HepG2 (cell line): Measurements from ENCODE around the gene ANKRD39. TPM values are rescaled to one million over a fixed set of nuclear protein-coding genes. Genes with fewer than 3 reads are reported as not detected.
A peak's percentile ranks its signal among the peaks of the same experiment; 100 is the strongest.

Experiments
- AHR ChIP-seq: IDR thresholded peaks from 2 replicates; pipeline ENCODE4 v1.6.1; 2018; ENCODE audit warnings: missing genetic modification reagents, missing compliant biosample characterization
- EEA1 ChIP-seq: sonication (generic); formaldehyde crosslinking; IDR thresholded peaks from 2 replicates; pipeline ENCODE4 v1.5.1; 2020; ENCODE audit warnings: mild to moderate bottlenecking, missing genetic modification reagents, borderline replicate concordance
- ETS1 ChIP-seq: sonication (generic); formaldehyde crosslinking; IDR thresholded peaks from 2 replicates; pipeline ENCODE4 v1.4.0; 2020; ENCODE audit warnings: missing genetic modification reagents
- FOXJ3 ChIP-seq: sonication (generic); formaldehyde crosslinking; IDR thresholded peaks from 2 replicates; pipeline ENCODE4 v1.4.0; 2020; ENCODE audit warnings: missing genetic modification reagents, mild to moderate bottlenecking, borderline replicate concordance
- GFI1 ChIP-seq: sonication (generic); formaldehyde crosslinking; IDR thresholded peaks from 2 replicates; pipeline ENCODE4 v1.5.0; 2020; ENCODE audit warnings: missing genetic modification reagents, mild to moderate bottlenecking, borderline replicate concordance
- HDAC1 ChIP-seq: sonication (generic); formaldehyde crosslinking; IDR thresholded peaks from 2 replicates; pipeline ENCODE4 v1.5.1; 2020; ENCODE audit warnings: mild to moderate bottlenecking, missing genetic modification reagents
- HNRNPH1 ChIP-seq: fragments of 200-400 bp; formaldehyde crosslinking; optimal IDR thresholded peaks from 2 replicates; pipeline ENCODE3; 2017; ENCODE audit warnings: mild to moderate bottlenecking, low read depth, low read length
- HNRNPUL1 ChIP-seq: fragments of 200-400 bp; formaldehyde crosslinking; IDR thresholded peaks from 2 replicates; pipeline ENCODE4 v1.6.1; 2017; ENCODE audit warnings: low read depth, mild to moderate bottlenecking, low read length, moderate library complexity
- KDM4B ChIP-seq: sonication (generic); formaldehyde crosslinking; IDR thresholded peaks from 2 replicates; pipeline ENCODE4 v1.4.0; 2020; ENCODE audit warnings: missing genetic modification reagents
- NR2F1 ChIP-seq, 2 experiments: fragments of 450-650 bp in 1 of 2; formaldehyde crosslinking in 1 of 2; IDR thresholded peaks; 2 replicates each; pipeline versions ENCODE4 v1.5.0 to v1.6.1; 2016 to 2020; ENCODE audit warnings: mild to moderate bottlenecking in 1 of 2, missing compliant biosample characterization in 1 of 2, missing genetic modification reagents in 1 of 2, moderate library complexity in 1 of 2
- NR2F6 ChIP-seq, 2 experiments: IDR thresholded peaks; 2 replicates each; pipeline ENCODE4 v1.6.1; 2016; ENCODE audit warnings: antibody characterized with exemption in 1 of 2, mild to moderate bottlenecking in 1 of 2
- PCBP1 ChIP-seq: fragments of 200-400 bp; formaldehyde crosslinking; IDR thresholded peaks from 2 replicates; pipeline ENCODE4 v1.6.1; 2017; ENCODE audit warnings: mild to moderate bottlenecking, low read depth, low read length, borderline replicate concordance
- RBFOX2 ChIP-seq: fragments of 200-400 bp; formaldehyde crosslinking; IDR thresholded peaks from 2 replicates; pipeline ENCODE4 v1.6.1; 2017; ENCODE audit warnings: low read depth, mild to moderate bottlenecking, low read length
- SMAD9 ChIP-seq: sonication (generic); formaldehyde crosslinking; IDR thresholded peaks from 2 replicates; pipeline ENCODE4 v1.5.1; 2020; ENCODE audit warnings: mild to moderate bottlenecking, missing genetic modification reagents
- TBX3 ChIP-seq: fragments of 450-650 bp; IDR thresholded peaks from 2 replicates; pipeline ENCODE4 v1.6.1; 2017; ENCODE audit warnings: antibody characterized with exemption, mild to moderate bottlenecking, inconsistent platforms, borderline replicate concordance
- TOPORS ChIP-seq: sonication (generic); formaldehyde crosslinking; IDR thresholded peaks from 2 replicates; pipeline ENCODE4 v1.8.0; 2023; ENCODE audit warnings: mild to moderate bottlenecking, missing genetic modification reagents
- U2AF1 ChIP-seq: fragments of 200-400 bp; formaldehyde crosslinking; optimal IDR thresholded peaks from 2 replicates; pipeline ENCODE3; 2017; ENCODE audit warnings: mild to moderate bottlenecking, low read depth, low read length
- ZBTB1 ChIP-seq: sonication (generic); formaldehyde crosslinking; IDR thresholded peaks from 2 replicates; pipeline ENCODE4 v1.4.0; 2020; ENCODE audit warnings: missing genetic modification reagents, borderline replicate concordance
- ZHX2 ChIP-seq, 2 experiments: sonication (generic) in 1 of 2; formaldehyde crosslinking in 1 of 2; IDR thresholded peaks; 2 replicates each; pipeline versions ENCODE4 v1.6.1 to v1.9.0; 2014 to 2022; ENCODE audit warnings: antibody characterized with exemption in 1 of 2, borderline replicate concordance in 1 of 2, inconsistent platforms in 1 of 2, low read depth in 1 of 2, missing genetic modification reagents in 1 of 2
- ZNF556 ChIP-seq: sonication (generic); formaldehyde crosslinking; IDR thresholded peaks from 2 replicates; pipeline ENCODE4 v1.4.0; 2020; ENCODE audit warnings: mild to moderate bottlenecking, missing genetic modification reagents, borderline replicate concordance
- ZNF850 ChIP-seq: sonication (generic); formaldehyde crosslinking; conservative IDR thresholded peaks from 2 replicates; pipeline ENCODE4 v1.9.0; 2021; ENCODE audit warnings: mild to moderate bottlenecking, missing genetic modification reagents
- polyA plus RNA-seq, 8 experiments: library from polyadenylated mRNA; depleted of rRNA in 3 of 8; stranded (reverse) in 7 of 8; unstranded in 1 of 8; fragments of >200 nt; fragmentation: Illumina TruSeq in 4 of 8; extraction: Trizol in 4 of 8; gene quantifications; 2 replicates each; pipeline versions ENCODE4 v1.2.1 to v1.2.3, GENCODE V29; 2011 to 2016; ENCODE audit warnings: low read depth in 4 of 8, missing spikeins in 1 of 8, mixed read lengths in 1 of 8; ENCODE audit not compliant: insufficient read depth in 1 of 8
- total RNA-seq, 5 experiments: library from RNA; depleted of rRNA; stranded (reverse); fragments of >200 nt; fragmentation: Illumina TruSeq; extraction: Trizol; gene quantifications; 2 replicates each; pipeline ENCODE4 v1.2.3, GENCODE V29; 2016; ENCODE audit warnings: low read depth in 1 of 5
- TF ChIP-seq, protein P1 (sequence below): sonication (generic); formaldehyde crosslinking; IDR thresholded peaks from 2 replicates; pipeline ENCODE4 v1.4.0; 2020; ENCODE audit warnings: mild to moderate bottlenecking, missing genetic modification reagents

Gene ANKRD39
- total and polyA plus RNA-seq, 2 of the 13 experiments (the other 11 are each of a cell fraction or from before 2014, with no cell fraction given): 23.2 to 24.8 TPM

DNA sequence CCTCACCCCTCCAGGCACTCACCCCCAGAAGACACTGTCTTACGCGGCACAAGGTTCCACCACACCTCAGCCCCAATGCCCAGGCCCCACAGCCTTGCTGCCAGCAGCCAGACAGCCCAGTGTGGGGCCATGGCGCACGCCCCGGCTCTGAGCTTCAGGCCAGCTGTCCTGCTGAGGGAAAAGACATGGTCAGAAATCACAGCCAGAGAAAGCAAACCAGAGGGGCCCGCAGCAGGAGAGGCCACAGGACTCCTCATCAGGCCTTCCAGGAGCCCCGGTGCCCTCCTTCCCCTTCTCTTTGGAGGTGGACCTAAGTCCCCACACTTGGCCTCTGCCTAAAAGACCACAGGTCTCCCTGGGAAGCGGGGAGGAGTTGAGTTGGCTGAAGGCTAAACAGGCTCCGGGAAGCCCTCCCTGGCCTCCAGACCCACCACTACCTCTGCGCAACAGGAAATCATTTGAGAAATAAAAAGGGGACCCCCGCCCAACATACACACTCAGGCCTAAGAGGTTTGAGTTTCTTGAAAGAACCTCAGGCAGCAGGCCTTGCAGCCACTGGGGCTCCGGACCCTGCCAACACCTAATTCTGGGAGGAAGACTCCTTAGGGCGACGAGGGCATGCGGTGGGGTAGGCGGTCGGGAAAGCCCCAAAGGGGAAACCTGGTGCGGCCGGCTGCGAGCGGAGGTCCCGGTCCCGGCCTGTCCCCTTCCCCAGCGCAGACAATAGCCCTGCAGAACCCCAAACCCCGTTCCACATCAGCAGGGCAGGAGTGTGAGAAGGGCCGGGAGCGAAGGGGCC is 10.1 kb upstream of the ANKRD39 start (continued):
- TF ChIP-seq PCBP1: no peak
- TF ChIP-seq TOPORS (CRISPR knock-in tag): 0 out of 2 replicates have a peak, but pooled peaks have one; percentile 30
- no peak for TF ChIP-seq NR2F6 (IDR thresholded peaks at IDR 0.05)
- no peak for TF ChIP-seq NR2F6 (CRISPR knock-in tag; IDR thresholded peaks at IDR 0.05)
- no peak for TF ChIP-seq EEA1 (CRISPR knock-in tag)
- TF ChIP-seq RBFOX2: no peak; the same call in 1 of the 2 replicates
- no peak for TF ChIP-seq ZNF556 (CRISPR knock-in tag)
- no peak for TF ChIP-seq HDAC1 (CRISPR knock-in tag)
- TF ChIP-seq HNRNPUL1: no peak
- no peak for TF ChIP-seq HNRNPH1
- no peak for TF ChIP-seq ETS1 (CRISPR knock-in tag)
- TF ChIP-seq, protein P1, sequence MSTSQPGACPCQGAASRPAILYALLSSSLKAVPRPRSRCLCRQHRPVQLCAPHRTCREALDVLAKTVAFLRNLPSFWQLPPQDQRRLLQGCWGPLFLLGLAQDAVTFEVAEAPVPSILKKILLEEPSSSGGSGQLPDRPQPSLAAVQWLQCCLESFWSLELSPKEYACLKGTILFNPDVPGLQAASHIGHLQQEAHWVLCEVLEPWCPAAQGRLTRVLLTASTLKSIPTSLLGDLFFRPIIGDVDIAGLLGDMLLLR: no peak
- 0 out of 2 replicates have a peak, but pooled peaks have one; percentile 90 for TF ChIP-seq AHR
- no peak for TF ChIP-seq TBX3
- no peak for TF ChIP-seq SMAD9 (CRISPR knock-in tag)
- TF ChIP-seq ZBTB1: no peak
- TF ChIP-seq FOXJ3: no peak
- TF ChIP-seq NR2F1 (CRISPR knock-in tag; IDR thresholded peaks at IDR 0.05): no peak
- TF ChIP-seq GFI1 (CRISPR knock-in tag): no peak
- no peak for TF ChIP-seq ZHX2 (IDR thresholded peaks at IDR 0.05; ENCODE audit: low read depth)
- no peak; the same call in 1 of the 2 replicates for TF ChIP-seq ZHX2 (CRISPR knock-in tag; IDR thresholded peaks at IDR 0.05; ENCODE audit: borderline replicate concordance)
- TF ChIP-seq U2AF1: peak; percentile 73
- no peak for TF ChIP-seq ZNF850 (CRISPR knock-in tag)
- TF ChIP-seq KDM4B (CRISPR knock-in tag): peak; percentile 37; the same call in 1 of the 2 replicates
